NCI-H2171 (cell line): ENCODE results near the gene JPH4.
"Not testable (repeated sequence)": the region's sequence is repeated elsewhere in the genome, so short reads cannot be mapped to it uniquely, and the experiment has no call there.

Experiments used
- DNase-seq: peaks from one replicate; lab custom pipeline; 2025; lab: John Stamatoyannopoulos, UW

Gene JPH4

GRCh38 chr14:23609001-23609400 lies 30.4 kb upstream of the JPH4 start:
- no peak for DNase-seq

- no peak for DNase-seq
These were observed 29.9 kb upstream of the JPH4 start for GRCh38 chr14:23608454-23608853.

GRCh38 chr14:23605931-23606585 lies 27.5 kb upstream of the JPH4 start:
- DNase-seq = no peak

- no peak for DNase-seq
These were observed 26.1 kb upstream of the JPH4 start for GRCh38 chr14:23604675-23605170.

GRCh38 chr14:23604148-23604547 lies 25.6 kb upstream of the JPH4 start:
- DNase-seq = no peak

- DNase-seq = no peak
These were observed 24.5 kb upstream of the JPH4 start for GRCh38 chr14:23603103-23603502.

- DNase-seq = no peak
These were observed 23.8 kb upstream of the JPH4 start for GRCh38 chr14:23602181-23603095.

- no peak for DNase-seq
These were observed 23.2 kb upstream of the JPH4 start for GRCh38 chr14:23601845-23602180.

- DNase-seq = no peak
These were observed 22.8 kb upstream of the JPH4 start for GRCh38 chr14:23601424-23601823.

- DNase-seq = no peak
These were observed 22.2 kb upstream of the JPH4 start for GRCh38 chr14:23600806-23601205.

- no peak for DNase-seq
These were observed 21.7 kb upstream of the JPH4 start for GRCh38 chr14:23600322-23600707.

GRCh38 chr14:23594191-23594590 lies 15.6 kb upstream of the JPH4 start:
- DNase-seq = not testable (repeated sequence)

- no peak for DNase-seq
These were observed 11.6 kb upstream of the JPH4 start for GRCh38 chr14:23590198-23590597.

- no peak for DNase-seq
These were observed 11.0 kb upstream of the JPH4 start for GRCh38 chr14:23589606-23590005.

GRCh38 chr14:23588884-23589598 lies 10.5 kb upstream of the JPH4 start:
- DNase-seq = peak; percentile 83

GRCh38 chr14:23584527-23585203 lies 6.1 kb upstream of the JPH4 start:
- DNase-seq = not testable (repeated sequence)

- not testable (repeated sequence) for DNase-seq
These were observed 5.4 kb upstream of the JPH4 start for GRCh38 chr14:23583761-23584526.

- no peak for DNase-seq
These were observed 4.5 kb upstream of the JPH4 start for GRCh38 chr14:23582906-23583760.

- no peak for DNase-seq
These were observed 2.3 kb upstream of the JPH4 start for GRCh38 chr14:23580948-23581281.

GRCh38 chr14:23580152-23580926 lies 1.7 kb upstream of the JPH4 start:
- no peak for DNase-seq
